Measurements from ENCODE around the gene RAB27A.

GRCh38 chr15:55268176-55268695 lies 21.4 kb downstream of the RAB27A start:
- TF ChIP-seq CTCF (conservative IDR thresholded peaks at IDR 0.05; ENCODE audit: low read depth in 2 of 2) (no peak), EZH2 (IDR thresholded peaks at IDR 0.05; ENCODE audit: low read depth, unreplicated experiment) (no peak), POLR2AphosphoS5 (IDR thresholded peaks at IDR 0.05; ENCODE audit: low read depth) (no peak), CREB1 (CRISPR knock-in tag; IDR thresholded peaks at IDR 0.05; ENCODE audit: low read depth) (no peak), JUNB (IDR thresholded peaks at IDR 0.05; ENCODE audit: unreplicated experiment) (no peak), ZNF462 (CRISPR knock-in tag; IDR thresholded peaks at IDR 0.05) (no peak)
- TF ChIP-seq, protein P1, sequence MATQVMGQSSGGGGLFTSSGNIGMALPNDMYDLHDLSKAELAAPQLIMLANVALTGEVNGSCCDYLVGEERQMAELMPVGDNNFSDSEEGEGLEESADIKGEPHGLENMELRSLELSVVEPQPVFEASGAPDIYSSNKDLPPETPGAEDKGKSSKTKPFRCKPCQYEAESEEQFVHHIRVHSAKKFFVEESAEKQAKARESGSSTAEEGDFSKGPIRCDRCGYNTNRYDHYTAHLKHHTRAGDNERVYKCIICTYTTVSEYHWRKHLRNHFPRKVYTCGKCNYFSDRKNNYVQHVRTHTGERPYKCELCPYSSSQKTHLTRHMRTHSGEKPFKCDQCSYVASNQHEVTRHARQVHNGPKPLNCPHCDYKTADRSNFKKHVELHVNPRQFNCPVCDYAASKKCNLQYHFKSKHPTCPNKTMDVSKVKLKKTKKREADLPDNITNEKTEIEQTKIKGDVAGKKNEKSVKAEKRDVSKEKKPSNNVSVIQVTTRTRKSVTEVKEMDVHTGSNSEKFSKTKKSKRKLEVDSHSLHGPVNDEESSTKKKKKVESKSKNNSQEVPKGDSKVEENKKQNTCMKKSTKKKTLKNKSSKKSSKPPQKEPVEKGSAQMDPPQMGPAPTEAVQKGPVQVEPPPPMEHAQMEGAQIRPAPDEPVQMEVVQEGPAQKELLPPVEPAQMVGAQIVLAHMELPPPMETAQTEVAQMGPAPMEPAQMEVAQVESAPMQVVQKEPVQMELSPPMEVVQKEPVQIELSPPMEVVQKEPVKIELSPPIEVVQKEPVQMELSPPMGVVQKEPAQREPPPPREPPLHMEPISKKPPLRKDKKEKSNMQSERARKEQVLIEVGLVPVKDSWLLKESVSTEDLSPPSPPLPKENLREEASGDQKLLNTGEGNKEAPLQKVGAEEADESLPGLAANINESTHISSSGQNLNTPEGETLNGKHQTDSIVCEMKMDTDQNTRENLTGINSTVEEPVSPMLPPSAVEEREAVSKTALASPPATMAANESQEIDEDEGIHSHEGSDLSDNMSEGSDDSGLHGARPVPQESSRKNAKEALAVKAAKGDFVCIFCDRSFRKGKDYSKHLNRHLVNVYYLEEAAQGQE (IDR thresholded peaks at IDR 0.05; ENCODE audit: unreplicated experiment), result no peak
